ENCODE results near the gene CASD1. TPM values are rescaled to one million over a fixed set of nuclear protein-coding genes. Genes with fewer than 3 reads are reported as not detected.

Gene CASD1
- total RNA-seq, 1 donor = 18.7 TPM

- no peak for TF ChIP-seq CTCF (IDR thresholded peaks at IDR 0.05; ENCODE audit: insufficient read depth, low read length)
- DNase-seq (ENCODE audit: low read depth) = no peak
- no peak overlapping the region for H3K4me3 ChIP-seq (ENCODE audit: low read depth, low read length)
Observed at GRCh38 chr7:94478648-94479214, 30.9 kb upstream of the CASD1 start.

GRCh38 chr7:94481279-94481678, 28.3 kb upstream of the CASD1 start:
- no peak for DNase-seq (ENCODE audit: low read depth)
- H3K4me3 ChIP-seq (ENCODE audit: low read depth, low read length) = no peak overlapping the region
- no peak for TF ChIP-seq CTCF (IDR thresholded peaks at IDR 0.05; ENCODE audit: insufficient read depth, low read length)

DNA sequence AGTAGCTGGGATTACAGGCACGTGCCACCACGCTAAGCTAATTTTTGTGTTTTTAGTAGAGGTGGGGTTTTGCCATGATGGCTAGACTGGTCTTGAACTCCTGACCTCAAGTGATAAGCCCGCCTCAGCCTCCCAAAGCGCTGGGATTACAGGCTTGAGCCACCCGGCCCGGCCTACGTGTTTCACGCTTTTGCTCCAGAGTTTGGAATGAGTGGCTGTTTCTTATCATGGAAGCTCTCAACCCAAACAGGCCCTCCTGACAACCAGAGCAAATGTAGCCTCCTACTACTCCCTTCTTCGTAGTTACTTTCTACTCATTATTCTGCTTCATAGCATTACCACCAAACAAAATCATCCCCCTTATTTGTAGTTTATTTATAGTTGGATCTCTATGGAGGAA, 26.8 kb upstream of the CASD1 start:
- no peak for DNase-seq (ENCODE audit: low read depth)
- no peak for TF ChIP-seq CTCF (IDR thresholded peaks at IDR 0.05; ENCODE audit: insufficient read depth, low read length)

GRCh38 chr7:94483843-94484242, 25.8 kb upstream of the CASD1 start:
- no peak overlapping the region for H3K4me3 ChIP-seq (ENCODE audit: low read depth, low read length)
- no peak for DNase-seq (ENCODE audit: low read depth)
- no peak for TF ChIP-seq CTCF (IDR thresholded peaks at IDR 0.05; ENCODE audit: insufficient read depth, low read length)

More for the DNA sequence above, 26.8 kb upstream of the CASD1 start:
- H3K4me3 ChIP-seq (ENCODE audit: low read depth, low read length) = no peak overlapping the region

GRCh38 chr7:94486216-94486615, 23.4 kb upstream of the CASD1 start:
- DNase-seq (ENCODE audit: low read depth) = no peak
- H3K4me3 ChIP-seq (ENCODE audit: low read depth, low read length) = no peak overlapping the region
- TF ChIP-seq CTCF (IDR thresholded peaks at IDR 0.05; ENCODE audit: insufficient read depth, low read length) = no peak

- TF ChIP-seq CTCF (IDR thresholded peaks at IDR 0.05; ENCODE audit: insufficient read depth, low read length) = no peak
- no peak for DNase-seq (ENCODE audit: low read depth)
- H3K4me3 ChIP-seq (ENCODE audit: low read depth, low read length) = no peak overlapping the region
Observed at GRCh38 chr7:94491410-94491809, 18.2 kb upstream of the CASD1 start.

- no peak for TF ChIP-seq CTCF (IDR thresholded peaks at IDR 0.05; ENCODE audit: insufficient read depth, low read length)
- no peak overlapping the region for H3K4me3 ChIP-seq (ENCODE audit: low read depth, low read length)
- no peak for DNase-seq (ENCODE audit: low read depth)
Observed at GRCh38 chr7:94492601-94493000, 17.0 kb upstream of the CASD1 start.

Data from fibroblast of the aortic adventitia (primary cell).